RKO (cell line): Measurements from ENCODE around the gene DLG2.

Source experiments
- DNase-seq: peaks from one replicate; pipeline ENCODE4 v3.0.0-alpha.2; 2016; ENCODE audit warnings: low spot score

Gene DLG2

GRCh38 chr11:83521647-83522596, 2105.2 kb downstream of the DLG2 start:
- DNase-seq: no peak

DNA sequence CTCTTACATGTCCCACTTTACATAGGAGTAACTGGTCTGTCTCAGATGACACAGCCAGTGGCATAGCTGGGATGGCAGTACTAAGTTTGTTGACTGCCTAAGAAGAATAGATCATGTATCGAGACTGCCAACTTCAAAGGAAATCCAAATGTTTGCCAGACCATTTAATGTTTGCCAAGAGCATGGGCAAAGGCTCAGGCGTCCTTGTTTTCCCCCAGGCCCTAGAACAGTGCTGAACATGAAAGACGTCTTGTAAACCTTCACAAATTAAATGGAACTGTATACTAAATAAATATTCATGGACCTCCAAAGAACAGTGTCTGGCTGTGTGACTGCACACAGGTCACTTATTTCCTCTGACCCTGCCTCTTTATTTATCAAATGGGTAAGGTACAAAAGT, 2106.3 kb downstream of the DLG2 start:
- DNase-seq: no peak

DNA sequence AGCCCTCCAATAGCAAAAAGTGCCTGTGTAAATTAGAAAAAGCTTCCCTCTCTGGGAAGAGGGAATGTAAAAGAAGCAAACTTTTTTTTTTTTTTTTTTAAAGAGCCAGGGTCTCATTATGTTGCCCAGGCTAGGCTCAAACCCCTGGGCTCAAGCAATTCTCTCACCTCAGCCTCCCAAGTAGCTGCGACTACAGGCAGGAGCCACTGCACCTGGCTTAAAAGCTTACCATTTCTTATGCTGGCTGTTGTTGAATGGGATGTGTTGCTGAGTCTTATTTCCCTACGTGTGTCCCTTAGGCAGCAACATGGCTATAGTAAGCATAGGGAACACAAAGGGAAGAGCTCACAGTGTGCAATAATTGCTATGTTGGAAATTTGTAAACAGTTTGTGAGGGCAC, 2115.5 kb downstream of the DLG2 start:
- no peak for DNase-seq

GRCh38 chr11:83510530-83511460, 2116.3 kb downstream of the DLG2 start:
- no peak for DNase-seq

DNA sequence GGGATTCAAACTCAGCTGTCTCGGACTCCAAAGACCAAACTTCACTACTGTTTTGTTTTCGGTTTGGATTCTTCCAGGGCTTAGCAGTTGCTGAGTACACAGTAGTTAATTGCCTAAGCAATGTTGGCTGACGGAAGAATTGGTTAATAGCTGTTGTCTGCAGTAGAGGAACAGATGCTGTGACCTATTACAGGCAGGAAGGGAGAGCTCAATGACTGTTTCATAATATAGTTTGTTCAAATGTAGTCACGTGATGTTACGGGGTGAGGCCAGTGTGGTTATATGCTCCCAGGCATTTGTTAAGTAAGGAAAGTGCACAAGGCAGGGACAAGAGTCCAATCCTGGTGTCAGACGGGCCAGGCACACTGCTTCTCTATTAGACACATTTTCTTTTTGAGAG, 2118.3 kb downstream of the DLG2 start:
- no peak for DNase-seq

DNA sequence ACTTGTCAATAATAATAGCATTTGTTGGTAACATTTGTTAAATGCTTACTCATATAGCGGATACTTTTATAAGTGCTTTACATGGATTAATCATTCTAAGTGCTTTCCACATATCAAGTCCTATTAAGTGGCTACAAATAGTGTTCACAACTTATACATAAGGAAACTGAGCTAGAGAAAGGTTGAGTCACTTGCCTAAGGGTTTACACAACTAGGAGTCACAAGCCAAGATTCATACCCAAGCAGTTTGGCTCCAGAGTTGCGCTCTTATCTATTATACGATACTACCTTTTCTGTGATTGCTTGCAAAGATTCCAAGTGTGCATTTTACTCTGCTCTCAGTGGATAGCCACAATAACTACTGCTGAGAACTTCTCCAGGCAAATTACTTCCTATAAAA, 2125.1 kb downstream of the DLG2 start:
- DNase-seq: no peak

DNA sequence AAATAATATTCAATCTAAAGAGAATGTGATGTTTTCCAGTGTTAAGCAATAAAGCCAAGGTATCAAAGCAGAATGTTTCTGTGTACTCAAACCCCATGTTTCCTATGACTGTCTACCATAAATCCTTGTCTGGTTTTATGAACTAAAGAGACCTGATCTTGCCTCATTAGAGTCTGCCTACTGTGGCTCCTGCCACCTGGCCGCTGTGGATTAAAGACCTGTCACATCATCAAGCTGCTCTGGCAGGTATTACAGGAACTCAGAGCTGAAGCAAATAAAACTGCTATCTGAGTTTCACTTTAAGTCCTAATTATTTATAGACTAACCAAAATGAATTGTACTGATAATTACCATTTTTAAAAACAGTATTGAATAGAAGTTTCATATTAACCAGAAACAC, 2133.2 kb downstream of the DLG2 start:
- DNase-seq: no peak

GRCh38 chr11:83493034-83493433, 2134.1 kb downstream of the DLG2 start:
- no peak for DNase-seq

DNA sequence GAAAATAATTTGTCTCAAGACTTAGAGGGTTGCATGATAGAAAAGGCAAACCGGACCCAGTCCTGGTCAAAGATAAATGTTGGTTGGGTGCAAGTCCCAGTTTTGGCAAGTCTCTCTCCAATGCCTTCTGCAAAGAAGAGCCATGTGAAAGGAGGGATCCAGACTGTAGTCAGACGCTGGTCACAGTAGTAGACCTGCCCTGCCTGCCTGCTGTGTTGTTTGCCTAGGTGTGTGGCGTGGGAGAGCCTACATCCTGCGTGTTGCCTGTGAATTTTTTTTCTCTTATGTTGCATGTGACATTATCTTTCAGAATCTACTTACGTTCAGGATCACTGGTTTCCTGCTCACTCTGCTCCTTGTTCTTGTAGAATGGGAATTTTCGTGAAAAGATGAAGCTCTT, 2143.3 kb downstream of the DLG2 start:
- DNase-seq: no peak

GRCh38 chr11:83480811-83481210, 2146.3 kb downstream of the DLG2 start:
- DNase-seq: no peak

GRCh38 chr11:83480251-83480650, 2146.9 kb downstream of the DLG2 start:
- DNase-seq: no peak

GRCh38 chr11:83477772-83478171, 2149.4 kb downstream of the DLG2 start:
- no peak for DNase-seq

DNA sequence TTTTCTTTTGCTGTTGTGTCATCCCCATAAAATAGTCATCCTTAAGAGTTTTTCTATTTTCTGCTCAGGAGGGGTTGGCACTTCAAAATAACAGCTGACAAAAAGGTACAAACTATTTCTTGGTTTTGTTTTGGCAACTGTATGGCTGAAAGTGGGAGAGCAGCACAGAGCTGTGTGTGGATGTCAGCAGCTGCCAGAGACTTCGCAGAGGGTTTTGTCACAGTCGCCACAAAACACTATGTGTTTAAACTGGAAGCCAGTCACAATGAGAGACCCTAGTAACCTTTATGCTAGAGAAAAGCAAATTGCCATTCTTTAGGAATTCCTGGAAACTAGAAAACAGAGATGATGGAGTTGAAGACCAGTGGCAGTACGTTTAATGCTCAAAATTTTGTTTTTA, 2151.4 kb downstream of the DLG2 start:
- DNase-seq: no peak

DNA sequence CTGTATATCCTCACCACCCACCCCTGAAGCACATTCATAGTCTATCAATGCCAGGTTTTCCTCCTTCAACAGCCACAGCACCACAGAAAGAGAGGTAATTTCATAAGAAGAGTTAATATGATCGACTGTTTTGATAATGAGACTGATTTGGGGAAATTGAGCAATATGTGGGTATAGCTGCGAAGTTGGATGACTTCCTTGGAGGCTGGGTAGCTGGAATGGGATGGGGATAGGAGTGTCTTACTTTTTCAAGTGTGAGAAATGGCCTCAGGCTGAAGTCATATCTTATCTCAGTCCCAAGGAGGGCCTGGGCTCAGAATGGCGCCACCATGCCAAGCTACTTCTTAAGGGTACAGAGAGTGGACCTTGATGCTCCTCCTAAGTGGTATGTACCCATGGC, 2153.4 kb downstream of the DLG2 start:
- no peak for DNase-seq

- no peak for DNase-seq
Measured at GRCh38 chr11:83472806-83473205, 2154.3 kb downstream of the DLG2 start.

DNA sequence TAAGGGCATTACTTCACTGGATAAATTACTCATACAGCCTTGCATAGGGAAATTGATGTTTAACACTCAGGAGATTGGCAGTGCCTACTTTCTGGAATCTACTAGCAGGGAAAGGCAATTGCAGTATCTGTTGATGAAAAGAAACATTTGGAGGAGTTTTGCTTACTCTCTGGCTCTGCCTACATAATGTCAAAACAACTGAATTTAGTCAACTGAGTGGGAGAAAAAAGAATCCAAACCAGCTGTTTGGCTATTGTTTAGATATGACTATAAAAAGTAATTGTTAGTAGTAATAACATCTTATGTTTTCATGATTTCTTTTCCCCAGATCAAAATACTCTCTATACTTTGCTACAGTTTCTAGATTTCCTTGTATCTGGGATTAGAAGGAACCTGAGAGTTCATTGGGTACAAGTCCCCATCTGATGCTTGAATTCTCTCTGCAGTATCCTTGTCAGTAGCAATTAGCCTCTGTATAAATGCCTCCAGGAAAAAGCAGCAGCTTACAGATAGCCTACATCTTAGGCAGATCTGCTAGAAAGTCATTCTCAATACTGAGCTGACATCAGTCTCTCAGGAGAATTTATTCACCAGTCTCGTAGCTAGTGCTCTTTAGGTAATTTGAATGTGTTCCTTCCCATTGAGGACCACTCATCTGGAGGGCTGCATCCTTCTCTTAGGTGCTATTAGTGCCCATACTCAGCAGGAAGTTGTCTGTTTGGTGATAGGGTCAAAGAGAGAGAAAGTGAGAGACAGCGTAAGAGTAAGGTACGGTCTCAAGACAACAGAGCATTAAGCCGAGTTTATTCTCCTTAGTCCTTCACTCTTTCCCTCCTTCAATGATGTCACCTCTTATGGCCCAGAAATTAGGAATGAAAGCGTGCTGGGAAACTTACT, 2155.1 kb downstream of the DLG2 start:
- no peak for DNase-seq

DNA sequence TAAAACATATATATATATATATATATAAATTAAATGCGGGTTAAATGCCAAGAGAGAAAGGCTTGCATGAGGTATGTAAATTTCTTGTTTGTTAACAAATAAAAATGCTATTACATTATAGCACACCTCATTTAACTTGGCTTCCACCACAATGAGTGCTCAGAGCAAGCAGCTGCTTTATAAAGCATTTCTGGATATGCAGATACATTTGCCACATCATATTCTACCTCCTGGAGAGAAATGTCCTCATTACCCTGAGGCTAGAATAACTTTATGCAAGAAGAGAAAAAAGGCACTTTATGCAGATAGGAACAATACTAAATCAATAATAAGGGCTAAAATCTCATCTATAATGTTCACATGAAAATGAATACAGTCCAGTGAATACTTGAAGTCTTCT, 2159.3 kb downstream of the DLG2 start:
- DNase-seq: no peak

- no peak for DNase-seq
Measured at GRCh38 chr11:83464160-83464944, 2162.8 kb downstream of the DLG2 start.

- peak; percentile 22 for DNase-seq
Measured at GRCh38 chr11:83459798-83460197, 2167.3 kb downstream of the DLG2 start.

DNA sequence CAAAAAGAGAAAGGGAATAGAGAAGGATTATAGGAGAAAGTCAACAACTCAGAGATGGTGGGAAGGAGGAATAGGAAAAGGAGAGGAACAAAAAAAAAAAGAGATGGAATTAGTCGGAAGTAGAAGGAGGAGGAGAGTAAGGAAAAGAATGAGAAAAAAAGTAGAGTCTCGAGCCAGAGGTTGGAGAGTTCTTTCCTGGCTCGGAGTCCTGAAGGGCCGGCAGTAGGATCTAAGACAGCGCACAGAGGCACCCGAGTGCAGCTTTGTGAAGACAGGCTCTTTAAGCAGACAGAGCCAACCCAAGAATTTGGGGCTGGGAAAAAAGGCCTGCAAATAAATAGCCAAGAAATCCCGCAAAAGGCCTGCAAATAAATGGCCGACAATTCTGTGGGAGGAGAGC, 2170.6 kb downstream of the DLG2 start:
- DNase-seq: no peak

GRCh38 chr11:83456075-83456474, 2171.1 kb downstream of the DLG2 start:
- DNase-seq: no peak
